ENCODE data around the gene DHRS13. TPM values are rescaled to one million over a fixed set of nuclear protein-coding genes. Genes with fewer than 3 reads are reported as not detected.

The DHRS13 gene
- total RNA-seq, 1 experiment from 2014 or later, result 28.5 TPM

DNA sequence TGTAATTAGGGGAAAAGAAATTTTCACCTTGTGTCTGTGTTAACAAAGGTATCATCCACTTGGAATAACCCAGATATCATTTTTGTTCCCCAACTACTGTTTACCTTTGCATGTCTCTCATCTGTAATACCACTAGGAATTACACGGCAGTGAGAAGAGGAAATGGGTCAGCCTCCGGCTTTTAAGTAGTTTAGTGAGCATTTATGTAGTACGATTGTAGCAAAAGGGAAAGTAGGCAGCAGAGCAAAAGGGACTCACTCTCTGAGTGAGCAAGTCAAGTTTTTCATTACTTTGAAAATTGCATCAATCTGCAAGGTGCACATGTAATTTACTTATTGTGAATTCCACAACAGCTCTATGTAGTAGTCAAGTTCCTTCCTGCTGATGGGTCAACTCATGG lies 37.3 kb upstream of the DHRS13 start (continued):
- TF ChIP-seq NFE2L1 (CRISPR knock-in tag; IDR thresholded peaks at IDR 0.05) (no peak), CBFB (CRISPR knock-in tag; IDR thresholded peaks at IDR 0.05; ENCODE audit: low read depth) (no peak)

DNA sequence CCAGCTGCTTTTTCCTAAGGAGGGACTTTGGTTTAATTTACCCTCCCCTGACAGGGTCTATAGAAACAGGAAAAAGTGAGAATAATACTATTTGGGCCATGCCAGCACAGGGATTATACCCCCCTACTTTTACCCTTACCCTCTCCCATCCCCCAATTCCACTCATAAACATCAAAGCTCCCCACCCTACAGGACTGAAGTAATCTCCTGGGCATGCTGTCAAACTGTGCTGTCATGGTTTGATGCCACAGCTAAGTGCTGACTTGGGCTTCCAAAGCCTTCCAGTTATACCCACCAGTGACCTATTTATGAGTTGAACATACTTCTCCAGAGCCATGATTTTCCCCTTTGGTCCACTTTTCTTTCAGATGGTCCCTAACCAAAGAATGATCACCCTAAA lies 35.7 kb upstream of the DHRS13 start:
- Mint-ChIP-seq H3K4me3 (no peak overlapping the region), H3K27me3 (ENCODE audit: low read depth) (no peaks in the 10 kb centered on the region), H3K36me3 (peaks cover 24% of the 10 kb centered on the region), H3K9me3 (no peaks in the 10 kb centered on the region), H3K4me1 (peaks cover 58% of the 10 kb centered on the region), H3K27ac (peak overlapping the region; percentile 50; the same call in 1 of the 2 replicates)
- no peak for DNase-seq (ENCODE audit: low spot score)
- TF ChIP-seq GTF2I (CRISPR knock-in tag; conservative IDR thresholded peaks at IDR 0.05), result no peak
- TF ChIP-seq ZNF317 (CRISPR knock-in tag; IDR thresholded peaks at IDR 0.05; ENCODE audit: borderline replicate concordance, low read depth), result no peak
- TF ChIP-seq NR3C1 (CRISPR knock-in tag; conservative IDR thresholded peaks at IDR 0.05; ENCODE audit: low read depth), result no peak
- TF ChIP-seq GRHL2 (CRISPR knock-in tag; IDR thresholded peaks at IDR 0.05; ENCODE audit: insufficient replicate concordance, severe bottlenecking), result no peak
- TF ChIP-seq JAZF1 (CRISPR knock-in tag; IDR thresholded peaks at IDR 0.05), result no peak
- TF ChIP-seq, protein P1, sequence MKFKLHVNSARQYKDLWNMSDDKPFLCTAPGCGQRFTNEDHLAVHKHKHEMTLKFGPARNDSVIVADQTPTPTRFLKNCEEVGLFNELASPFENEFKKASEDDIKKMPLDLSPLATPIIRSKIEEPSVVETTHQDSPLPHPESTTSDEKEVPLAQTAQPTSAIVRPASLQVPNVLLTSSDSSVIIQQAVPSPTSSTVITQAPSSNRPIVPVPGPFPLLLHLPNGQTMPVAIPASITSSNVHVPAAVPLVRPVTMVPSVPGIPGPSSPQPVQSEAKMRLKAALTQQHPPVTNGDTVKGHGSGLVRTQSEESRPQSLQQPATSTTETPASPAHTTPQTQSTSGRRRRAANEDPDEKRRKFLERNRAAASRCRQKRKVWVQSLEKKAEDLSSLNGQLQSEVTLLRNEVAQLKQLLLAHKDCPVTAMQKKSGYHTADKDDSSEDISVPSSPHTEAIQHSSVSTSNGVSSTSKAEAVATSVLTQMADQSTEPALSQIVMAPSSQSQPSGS (CRISPR knock-in tag; IDR thresholded peaks at IDR 0.05; ENCODE audit: borderline replicate concordance, low read depth), result no peak
- TF ChIP-seq, protein P2, sequence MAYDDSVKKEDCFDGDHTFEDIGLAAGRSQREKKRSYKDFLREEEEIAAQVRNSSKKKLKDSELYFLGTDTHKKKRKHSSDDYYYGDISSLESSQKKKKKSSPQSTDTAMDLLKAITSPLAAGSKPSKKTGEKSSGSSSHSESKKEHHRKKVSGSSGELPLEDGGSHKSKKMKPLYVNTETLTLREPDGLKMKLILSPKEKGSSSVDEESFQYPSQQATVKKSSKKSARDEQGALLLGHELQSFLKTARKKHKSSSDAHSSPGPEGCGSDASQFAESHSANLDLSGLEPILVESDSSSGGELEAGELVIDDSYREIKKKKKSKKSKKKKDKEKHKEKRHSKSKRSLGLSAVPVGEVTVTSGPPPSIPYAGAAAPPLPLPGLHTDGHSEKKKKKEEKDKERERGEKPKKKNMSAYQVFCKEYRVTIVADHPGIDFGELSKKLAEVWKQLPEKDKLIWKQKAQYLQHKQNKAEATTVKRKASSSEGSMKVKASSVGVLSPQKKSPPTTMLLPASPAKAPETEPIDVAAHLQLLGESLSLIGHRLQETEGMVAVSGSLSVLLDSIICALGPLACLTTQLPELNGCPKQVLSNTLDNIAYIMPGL (CRISPR knock-in tag; IDR thresholded peaks at IDR 0.05), result no peak
- TF ChIP-seq, protein P3, sequence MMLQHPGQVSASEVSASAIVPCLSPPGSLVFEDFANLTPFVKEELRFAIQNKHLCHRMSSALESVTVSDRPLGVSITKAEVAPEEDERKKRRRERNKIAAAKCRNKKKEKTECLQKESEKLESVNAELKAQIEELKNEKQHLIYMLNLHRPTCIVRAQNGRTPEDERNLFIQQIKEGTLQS (CRISPR knock-in tag; conservative IDR thresholded peaks at IDR 0.05), result no peak
- no peak for TF ChIP-seq TEAD1 (CRISPR knock-in tag; IDR thresholded peaks at IDR 0.05)
- TF ChIP-seq CREB1 (CRISPR knock-in tag; IDR thresholded peaks at IDR 0.05), result no peak
- TF ChIP-seq, protein P4, sequence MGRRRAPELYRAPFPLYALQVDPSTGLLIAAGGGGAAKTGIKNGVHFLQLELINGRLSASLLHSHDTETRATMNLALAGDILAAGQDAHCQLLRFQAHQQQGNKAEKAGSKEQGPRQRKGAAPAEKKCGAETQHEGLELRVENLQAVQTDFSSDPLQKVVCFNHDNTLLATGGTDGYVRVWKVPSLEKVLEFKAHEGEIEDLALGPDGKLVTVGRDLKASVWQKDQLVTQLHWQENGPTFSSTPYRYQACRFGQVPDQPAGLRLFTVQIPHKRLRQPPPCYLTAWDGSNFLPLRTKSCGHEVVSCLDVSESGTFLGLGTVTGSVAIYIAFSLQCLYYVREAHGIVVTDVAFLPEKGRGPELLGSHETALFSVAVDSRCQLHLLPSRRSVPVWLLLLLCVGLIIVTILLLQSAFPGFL (CRISPR knock-in tag; IDR thresholded peaks at IDR 0.05; ENCODE audit: borderline replicate concordance), result no peak
- no peak for TF ChIP-seq NR2C2 (CRISPR knock-in tag; IDR thresholded peaks at IDR 0.05)
- TF ChIP-seq, protein P5, sequence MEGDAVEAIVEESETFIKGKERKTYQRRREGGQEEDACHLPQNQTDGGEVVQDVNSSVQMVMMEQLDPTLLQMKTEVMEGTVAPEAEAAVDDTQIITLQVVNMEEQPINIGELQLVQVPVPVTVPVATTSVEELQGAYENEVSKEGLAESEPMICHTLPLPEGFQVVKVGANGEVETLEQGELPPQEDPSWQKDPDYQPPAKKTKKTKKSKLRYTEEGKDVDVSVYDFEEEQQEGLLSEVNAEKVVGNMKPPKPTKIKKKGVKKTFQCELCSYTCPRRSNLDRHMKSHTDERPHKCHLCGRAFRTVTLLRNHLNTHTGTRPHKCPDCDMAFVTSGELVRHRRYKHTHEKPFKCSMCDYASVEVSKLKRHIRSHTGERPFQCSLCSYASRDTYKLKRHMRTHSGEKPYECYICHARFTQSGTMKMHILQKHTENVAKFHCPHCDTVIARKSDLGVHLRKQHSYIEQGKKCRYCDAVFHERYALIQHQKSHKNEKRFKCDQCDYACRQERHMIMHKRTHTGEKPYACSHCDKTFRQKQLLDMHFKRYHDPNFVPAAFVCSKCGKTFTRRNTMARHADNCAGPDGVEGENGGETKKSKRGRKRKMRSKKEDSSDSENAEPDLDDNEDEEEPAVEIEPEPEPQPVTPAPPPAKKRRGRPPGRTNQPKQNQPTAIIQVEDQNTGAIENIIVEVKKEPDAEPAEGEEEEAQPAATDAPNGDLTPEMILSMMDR (IDR thresholded peaks at IDR 0.05), result no peak
- no peak for TF ChIP-seq MYBL2 (CRISPR knock-in tag; IDR thresholded peaks at IDR 0.05)
- TF ChIP-seq, protein P6, sequence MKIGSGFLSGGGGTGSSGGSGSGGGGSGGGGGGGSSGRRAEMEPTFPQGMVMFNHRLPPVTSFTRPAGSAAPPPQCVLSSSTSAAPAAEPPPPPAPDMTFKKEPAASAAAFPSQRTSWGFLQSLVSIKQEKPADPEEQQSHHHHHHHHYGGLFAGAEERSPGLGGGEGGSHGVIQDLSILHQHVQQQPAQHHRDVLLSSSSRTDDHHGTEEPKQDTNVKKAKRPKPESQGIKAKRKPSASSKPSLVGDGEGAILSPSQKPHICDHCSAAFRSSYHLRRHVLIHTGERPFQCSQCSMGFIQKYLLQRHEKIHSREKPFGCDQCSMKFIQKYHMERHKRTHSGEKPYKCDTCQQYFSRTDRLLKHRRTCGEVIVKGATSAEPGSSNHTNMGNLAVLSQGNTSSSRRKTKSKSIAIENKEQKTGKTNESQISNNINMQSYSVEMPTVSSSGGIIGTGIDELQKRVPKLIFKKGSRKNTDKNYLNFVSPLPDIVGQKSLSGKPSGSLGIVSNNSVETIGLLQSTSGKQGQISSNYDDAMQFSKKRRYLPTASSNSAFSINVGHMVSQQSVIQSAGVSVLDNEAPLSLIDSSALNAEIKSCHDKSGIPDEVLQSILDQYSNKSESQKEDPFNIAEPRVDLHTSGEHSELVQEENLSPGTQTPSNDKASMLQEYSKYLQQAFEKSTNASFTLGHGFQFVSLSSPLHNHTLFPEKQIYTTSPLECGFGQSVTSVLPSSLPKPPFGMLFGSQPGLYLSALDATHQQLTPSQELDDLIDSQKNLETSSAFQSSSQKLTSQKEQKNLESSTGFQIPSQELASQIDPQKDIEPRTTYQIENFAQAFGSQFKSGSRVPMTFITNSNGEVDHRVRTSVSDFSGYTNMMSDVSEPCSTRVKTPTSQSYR (CRISPR knock-in tag; IDR thresholded peaks at IDR 0.05), result no peak
- TF ChIP-seq, protein P7, sequence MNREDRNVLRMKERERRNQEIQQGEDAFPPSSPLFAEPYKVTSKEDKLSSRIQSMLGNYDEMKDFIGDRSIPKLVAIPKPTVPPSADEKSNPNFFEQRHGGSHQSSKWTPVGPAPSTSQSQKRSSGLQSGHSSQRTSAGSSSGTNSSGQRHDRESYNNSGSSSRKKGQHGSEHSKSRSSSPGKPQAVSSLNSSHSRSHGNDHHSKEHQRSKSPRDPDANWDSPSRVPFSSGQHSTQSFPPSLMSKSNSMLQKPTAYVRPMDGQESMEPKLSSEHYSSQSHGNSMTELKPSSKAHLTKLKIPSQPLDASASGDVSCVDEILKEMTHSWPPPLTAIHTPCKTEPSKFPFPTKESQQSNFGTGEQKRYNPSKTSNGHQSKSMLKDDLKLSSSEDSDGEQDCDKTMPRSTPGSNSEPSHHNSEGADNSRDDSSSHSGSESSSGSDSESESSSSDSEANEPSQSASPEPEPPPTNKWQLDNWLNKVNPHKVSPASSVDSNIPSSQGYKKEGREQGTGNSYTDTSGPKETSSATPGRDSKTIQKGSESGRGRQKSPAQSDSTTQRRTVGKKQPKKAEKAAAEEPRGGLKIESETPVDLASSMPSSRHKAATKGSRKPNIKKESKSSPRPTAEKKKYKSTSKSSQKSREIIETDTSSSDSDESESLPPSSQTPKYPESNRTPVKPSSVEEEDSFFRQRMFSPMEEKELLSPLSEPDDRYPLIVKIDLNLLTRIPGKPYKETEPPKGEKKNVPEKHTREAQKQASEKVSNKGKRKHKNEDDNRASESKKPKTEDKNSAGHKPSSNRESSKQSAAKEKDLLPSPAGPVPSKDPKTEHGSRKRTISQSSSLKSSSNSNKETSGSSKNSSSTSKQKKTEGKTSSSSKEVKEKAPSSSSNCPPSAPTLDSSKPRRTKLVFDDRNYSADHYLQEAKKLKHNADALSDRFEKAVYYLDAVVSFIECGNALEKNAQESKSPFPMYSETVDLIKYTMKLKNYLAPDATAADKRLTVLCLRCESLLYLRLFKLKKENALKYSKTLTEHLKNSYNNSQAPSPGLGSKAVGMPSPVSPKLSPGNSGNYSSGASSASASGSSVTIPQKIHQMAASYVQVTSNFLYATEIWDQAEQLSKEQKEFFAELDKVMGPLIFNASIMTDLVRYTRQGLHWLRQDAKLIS (CRISPR knock-in tag; IDR thresholded peaks at IDR 0.05; ENCODE audit: borderline replicate concordance), result no peak
- TF ChIP-seq ZBTB21 (CRISPR knock-in tag; IDR thresholded peaks at IDR 0.05; ENCODE audit: borderline replicate concordance), result no peak
- no peak for TF ChIP-seq SOX15 (CRISPR knock-in tag; IDR thresholded peaks at IDR 0.05)
- ATAC-seq, result no peak
- ChIA-PET CTCF (interaction anchor here (1.1 to 2.8 kb wide), 5 partner anchors 13 to 178 kb away, joined by 4 to 13 read pairs (median 5); partner anchors contain the start of gene PHF12), POLR2A (no interaction called here)
